ENCODE measurements around the gene LRRTM4. TPM values are rescaled to one million over a fixed set of nuclear protein-coding genes. Genes with fewer than 3 reads are reported as not detected.
"Not testable (repeated sequence)": the region's sequence is repeated elsewhere in the genome, so short reads cannot be mapped to it uniquely, and the experiment has no call there.

Gene LRRTM4
- total RNA-seq, 4 donors from 2014 or later, result 0.24 to 38.4 (median 1.0) TPM; not detected in 1

GRCh38 chr2:77147153-77147552, 375.0 kb downstream of the LRRTM4 start:
- no peaks in the 10 kb centered on the region for H3K36me3 ChIP-seq
- H3K9me3 ChIP-seq, result no peaks in the 10 kb centered on the region
- H3K27me3 ChIP-seq, result no peaks in the 10 kb centered on the region
- no peaks in the 10 kb centered on the region for H3K4me1 ChIP-seq
- TF ChIP-seq, protein P1, sequence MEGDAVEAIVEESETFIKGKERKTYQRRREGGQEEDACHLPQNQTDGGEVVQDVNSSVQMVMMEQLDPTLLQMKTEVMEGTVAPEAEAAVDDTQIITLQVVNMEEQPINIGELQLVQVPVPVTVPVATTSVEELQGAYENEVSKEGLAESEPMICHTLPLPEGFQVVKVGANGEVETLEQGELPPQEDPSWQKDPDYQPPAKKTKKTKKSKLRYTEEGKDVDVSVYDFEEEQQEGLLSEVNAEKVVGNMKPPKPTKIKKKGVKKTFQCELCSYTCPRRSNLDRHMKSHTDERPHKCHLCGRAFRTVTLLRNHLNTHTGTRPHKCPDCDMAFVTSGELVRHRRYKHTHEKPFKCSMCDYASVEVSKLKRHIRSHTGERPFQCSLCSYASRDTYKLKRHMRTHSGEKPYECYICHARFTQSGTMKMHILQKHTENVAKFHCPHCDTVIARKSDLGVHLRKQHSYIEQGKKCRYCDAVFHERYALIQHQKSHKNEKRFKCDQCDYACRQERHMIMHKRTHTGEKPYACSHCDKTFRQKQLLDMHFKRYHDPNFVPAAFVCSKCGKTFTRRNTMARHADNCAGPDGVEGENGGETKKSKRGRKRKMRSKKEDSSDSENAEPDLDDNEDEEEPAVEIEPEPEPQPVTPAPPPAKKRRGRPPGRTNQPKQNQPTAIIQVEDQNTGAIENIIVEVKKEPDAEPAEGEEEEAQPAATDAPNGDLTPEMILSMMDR (IDR thresholded peaks at IDR 0.05), result no peak
- no peak for TF ChIP-seq POLR2A (IDR thresholded peaks at IDR 0.05)
- no peak overlapping the region for H3K27ac ChIP-seq
- DNase-seq, result no peak
- no peak overlapping the region for H3K4me3 ChIP-seq
- intact Hi-C loops (cut with DNase I; ENCODE audit: low total_unique reads), result no loop called here

GRCh38 chr2:77144772-77145171, 377.4 kb downstream of the LRRTM4 start:
- no peak for DNase-seq
- H3K27me3 ChIP-seq, result no peaks in the 10 kb centered on the region
- TF ChIP-seq POLR2A (IDR thresholded peaks at IDR 0.05), result no peak
- TF ChIP-seq, protein P1 (IDR thresholded peaks at IDR 0.05), result no peak
- no peaks in the 10 kb centered on the region for H3K4me1 ChIP-seq
- no peak overlapping the region for H3K27ac ChIP-seq
- no peak overlapping the region for H3K4me3 ChIP-seq
- no peaks in the 10 kb centered on the region for H3K36me3 ChIP-seq
- H3K9me3 ChIP-seq, result no peaks in the 10 kb centered on the region
- intact Hi-C loops (cut with DNase I; ENCODE audit: low total_unique reads), result no loop called here

GRCh38 chr2:77142141-77142540, 380.0 kb downstream of the LRRTM4 start:
- DNase-seq, result no peak
- H3K36me3 ChIP-seq, result no peaks in the 10 kb centered on the region
- no peaks in the 10 kb centered on the region for H3K27me3 ChIP-seq
- no peak overlapping the region for H3K4me3 ChIP-seq
- no peaks in the 10 kb centered on the region for H3K4me1 ChIP-seq
- TF ChIP-seq, protein P1 (IDR thresholded peaks at IDR 0.05), result no peak
- TF ChIP-seq POLR2A (IDR thresholded peaks at IDR 0.05), result no peak
- intact Hi-C loops (cut with DNase I; ENCODE audit: low total_unique reads), result no loop called here
- no peak overlapping the region for H3K27ac ChIP-seq
- H3K9me3 ChIP-seq, result no peaks in the 10 kb centered on the region

- DNase-seq; H3K36me3 ChIP-seq; H3K4me3 ChIP-seq; H3K4me1 ChIP-seq; intact Hi-C loops (cut with DNase I; ENCODE audit: low total_unique reads); H3K27ac ChIP-seq; H3K27me3 ChIP-seq; H3K9me3 ChIP-seq: not testable (repeated sequence)
Observed at GRCh38 chr2:77128479-77128878, 393.7 kb downstream of the LRRTM4 start.

DNA sequence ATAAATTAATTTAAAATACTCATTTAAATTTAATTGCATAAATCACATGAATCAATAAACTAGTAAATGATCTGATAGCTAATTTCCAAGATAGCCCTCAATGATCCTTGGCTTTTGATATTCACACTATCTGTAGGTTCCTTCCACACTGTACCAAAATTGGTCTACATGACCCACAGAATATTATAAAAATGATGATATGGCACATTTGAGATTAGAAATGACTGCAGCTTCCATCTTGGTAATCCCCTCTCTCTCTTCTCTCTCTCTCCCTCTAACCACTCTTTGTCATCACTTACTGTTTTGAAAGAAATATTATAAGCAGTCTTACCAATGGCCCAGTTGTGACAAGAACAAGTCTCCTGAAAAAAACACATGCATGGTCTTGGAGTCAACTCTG, 394.8 kb downstream of the LRRTM4 start:
- H3K27ac ChIP-seq, result no peak overlapping the region
- H3K36me3 ChIP-seq, result no peaks in the 10 kb centered on the region
- TF ChIP-seq, protein P1 (IDR thresholded peaks at IDR 0.05), result no peak
- no peak for TF ChIP-seq POLR2A (IDR thresholded peaks at IDR 0.05)
- no peak overlapping the region for H3K4me3 ChIP-seq
- DNase-seq, result no peak
- no peaks in the 10 kb centered on the region for H3K4me1 ChIP-seq
- intact Hi-C loops (cut with DNase I; ENCODE audit: low total_unique reads), result no loop called here
- H3K9me3 ChIP-seq, result no peaks in the 10 kb centered on the region
- H3K27me3 ChIP-seq, result no peaks in the 10 kb centered on the region

DNA sequence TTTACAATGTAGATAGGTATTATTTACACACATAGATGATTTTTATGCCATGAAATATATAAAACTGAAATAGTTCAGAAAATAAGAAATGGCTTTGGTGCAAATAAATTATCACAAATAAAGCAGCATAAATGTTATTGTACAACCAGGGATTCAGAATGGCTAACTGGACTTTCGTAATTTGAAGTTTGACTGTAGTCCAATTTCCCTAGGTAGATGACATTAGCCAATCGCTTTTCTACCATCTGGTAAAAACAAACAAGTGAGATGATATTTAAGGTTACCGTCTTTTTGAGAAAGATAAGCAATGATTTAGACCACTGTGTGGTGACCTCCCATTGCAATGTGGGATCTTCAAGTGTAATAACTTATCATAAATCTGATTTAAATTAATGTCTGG, 400.7 kb downstream of the LRRTM4 start:
- TF ChIP-seq, protein P1 (IDR thresholded peaks at IDR 0.05), result no peak
- TF ChIP-seq POLR2A (IDR thresholded peaks at IDR 0.05), result no peak
- H3K36me3 ChIP-seq, result no peaks in the 10 kb centered on the region
- H3K4me1 ChIP-seq, result no peaks in the 10 kb centered on the region
- intact Hi-C loops (cut with DNase I; ENCODE audit: low total_unique reads), result no loop called here
- no peaks in the 10 kb centered on the region for H3K9me3 ChIP-seq
- no peak overlapping the region for H3K4me3 ChIP-seq
- DNase-seq, result no peak
- H3K27ac ChIP-seq, result no peak overlapping the region
- no peaks in the 10 kb centered on the region for H3K27me3 ChIP-seq

Measured in uterus (tissue), 4 donors.